Fibroblast of skin of right biceps (primary cell): ENCODE measurements around the gene RHOG.
"Not testable (repeated sequence)": the region's sequence is repeated elsewhere in the genome, so short reads cannot be mapped to it uniquely, and the experiment has no call there.

Experiments used
- DNase-seq: peaks from one replicate; pipeline ENCODE4 v3.0.0-alpha.2; 2013

Gene RHOG

DNA sequence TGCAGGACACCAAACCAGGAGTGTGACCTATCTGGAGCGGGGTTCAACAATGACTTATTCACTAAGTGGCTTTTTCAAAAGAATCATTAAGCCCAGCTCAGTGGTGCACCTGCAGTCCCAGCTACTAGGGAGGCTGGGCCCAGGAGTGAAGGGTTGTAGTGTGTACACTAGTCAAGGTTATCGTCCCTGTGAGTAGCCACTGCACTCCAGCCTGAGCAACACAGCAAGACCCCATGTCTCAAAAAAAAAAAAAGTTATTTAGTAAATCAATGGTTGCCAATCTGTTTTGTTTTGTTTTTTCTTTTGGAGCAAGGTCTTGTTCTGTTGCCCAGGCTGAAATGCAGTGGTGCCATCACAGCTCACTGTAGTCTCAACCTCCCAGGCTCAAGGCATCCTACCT lies 7.9 kb downstream of the RHOG start:
- no peak for DNase-seq

DNA sequence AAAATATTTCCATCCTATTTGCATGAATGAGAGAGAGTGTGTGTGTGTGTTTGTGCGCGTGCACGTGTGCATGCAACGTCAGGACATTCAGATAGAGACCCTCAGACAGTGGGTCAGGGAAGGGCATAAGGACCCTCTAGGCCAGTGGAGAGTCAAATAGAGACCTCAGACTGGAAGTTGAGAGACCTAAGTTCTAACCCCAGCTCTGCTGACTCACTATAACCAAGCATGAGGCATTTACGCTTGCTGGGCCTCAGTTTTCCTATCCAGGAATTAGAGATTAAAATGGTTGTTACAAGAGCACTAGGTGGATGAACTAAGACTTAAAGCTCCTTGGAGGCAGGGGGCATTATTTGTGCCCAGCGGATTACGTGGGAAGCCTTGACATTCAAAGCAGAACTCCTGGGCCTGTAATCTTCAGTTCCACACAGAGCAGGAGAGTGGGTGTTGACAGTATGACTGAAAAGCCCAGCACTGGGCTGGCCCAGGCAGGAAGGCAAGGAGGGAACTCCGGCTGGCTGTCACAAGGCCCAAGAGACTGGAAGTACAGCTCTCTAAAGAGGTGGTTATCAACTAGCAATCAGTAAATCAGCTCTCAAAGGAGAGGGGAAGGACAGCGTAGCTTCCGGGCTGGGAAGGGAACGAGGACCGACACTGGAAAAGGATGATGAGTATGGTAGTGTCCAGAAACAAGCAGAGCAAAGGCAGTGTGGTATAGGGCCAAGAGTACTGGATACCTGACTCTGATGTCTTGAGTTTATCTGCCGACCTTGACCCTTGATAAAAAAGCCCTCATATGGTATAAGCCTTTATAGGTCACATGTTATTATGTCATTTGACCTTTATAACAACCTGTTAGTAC lies 9.2 kb downstream of the RHOG start:
- no peak for DNase-seq

- no peak for DNase-seq
Observed at GRCh38 chr11:3830730-3831129, 10.0 kb downstream of the RHOG start.

DNA sequence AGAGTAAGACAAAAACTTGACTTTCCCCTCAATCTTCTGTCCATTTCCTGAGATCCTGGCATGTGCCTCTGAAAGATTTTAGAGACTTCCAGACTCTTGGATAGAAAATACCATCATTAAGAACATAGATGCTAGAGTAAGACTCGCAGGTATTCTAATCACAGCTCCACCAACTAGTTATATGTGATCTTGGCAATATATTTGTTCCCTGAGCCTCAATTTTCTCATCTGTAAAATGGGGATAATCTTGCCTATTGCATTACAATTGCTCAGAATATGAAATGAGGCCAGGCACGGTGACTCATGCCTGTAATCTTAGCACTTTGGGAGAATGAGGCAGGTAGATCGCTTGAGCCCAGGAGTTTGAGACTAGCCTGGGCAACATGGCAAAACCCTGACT lies 10.7 kb downstream of the RHOG start:
- no peak for DNase-seq

DNA sequence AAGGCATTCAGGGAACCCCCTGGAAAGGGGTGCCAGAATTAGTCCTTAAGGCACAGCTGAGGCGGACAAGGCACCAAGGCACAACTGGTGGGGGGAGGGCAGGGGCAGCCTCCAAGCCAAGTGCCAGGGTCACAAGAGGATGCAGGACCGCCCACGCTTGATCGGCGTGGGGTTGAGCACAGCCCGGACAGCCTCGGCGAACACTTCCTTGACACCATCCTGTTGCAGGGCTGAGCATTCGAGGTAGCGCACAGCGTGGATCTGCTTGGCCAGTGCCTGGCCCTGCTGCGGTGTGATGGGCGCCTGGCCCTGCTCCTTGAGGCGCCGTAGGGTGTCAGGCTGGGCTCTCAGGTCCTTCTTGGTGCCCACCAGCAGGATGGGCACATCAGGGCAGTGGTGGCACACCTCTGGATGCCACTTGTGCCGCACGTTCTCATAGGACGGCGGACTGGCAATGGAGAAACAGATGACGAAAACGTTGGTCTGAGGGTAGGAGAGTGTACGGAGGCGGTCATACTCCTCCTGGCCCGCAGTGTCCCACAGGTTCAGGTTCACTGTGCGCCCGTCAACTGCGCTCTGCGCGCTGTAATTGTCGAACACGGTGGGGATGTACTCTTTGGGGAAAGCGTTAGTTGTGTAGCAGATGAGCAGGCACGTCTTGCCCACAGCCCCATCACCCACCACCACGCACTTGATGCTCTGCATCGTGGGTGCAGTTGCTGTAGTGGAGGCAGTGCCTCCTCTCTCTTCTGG lies 13.1 kb downstream of the RHOG start:
- no peak for DNase-seq

DNA sequence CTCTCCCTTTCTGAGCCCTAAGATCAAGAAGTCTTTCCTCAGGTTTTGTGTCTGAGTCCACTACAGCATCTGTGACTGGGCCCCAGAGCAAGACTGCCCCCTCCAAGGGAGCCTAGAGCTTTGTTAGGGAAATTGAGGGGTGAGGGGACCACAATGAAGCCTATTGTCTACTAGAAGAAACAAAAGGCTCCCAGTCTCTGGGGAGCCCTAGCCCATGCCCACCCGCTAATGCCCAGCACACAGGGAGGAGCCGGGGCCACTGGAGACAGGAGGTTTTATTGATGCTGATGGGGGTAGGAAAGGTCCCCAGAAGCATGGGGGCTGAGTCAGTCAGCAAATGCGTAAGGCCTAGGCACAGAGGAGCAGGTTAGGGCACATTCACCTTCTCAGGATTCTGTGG lies 14.0 kb downstream of the RHOG start:
- no peak for DNase-seq

DNA sequence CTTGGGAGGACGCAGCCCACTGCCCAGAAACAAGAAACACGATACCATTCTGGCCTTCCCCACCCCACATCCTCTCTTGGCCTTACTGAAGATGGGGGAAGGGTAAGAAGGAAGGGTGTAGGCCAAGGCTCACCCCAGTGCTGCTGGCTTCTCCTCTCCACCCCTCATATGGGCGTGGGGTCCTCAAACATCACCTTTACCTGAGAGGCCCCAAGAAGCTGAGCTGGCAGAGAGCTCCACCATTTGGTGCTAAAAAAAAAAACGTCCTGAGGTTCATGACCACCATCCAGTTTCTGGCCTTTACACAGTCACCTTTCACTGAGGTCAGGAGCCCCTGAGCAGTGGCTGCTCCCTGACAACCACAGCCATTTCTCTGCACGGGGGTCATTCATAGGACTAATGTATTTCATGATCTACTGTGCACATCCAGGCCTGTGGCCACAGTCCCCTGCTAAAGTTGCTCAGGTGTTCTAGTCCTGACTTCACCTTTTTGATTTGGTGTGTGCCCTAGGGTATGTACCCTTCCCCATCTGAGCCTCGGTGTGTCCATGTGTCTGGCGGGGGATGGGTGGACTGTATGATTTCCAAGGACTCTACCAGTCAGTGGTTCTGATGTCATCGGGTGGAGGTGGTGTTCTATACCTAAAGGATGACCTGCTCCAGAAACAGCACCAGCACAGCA lies 15.1 kb downstream of the RHOG start:
- no peak for DNase-seq

DNA sequence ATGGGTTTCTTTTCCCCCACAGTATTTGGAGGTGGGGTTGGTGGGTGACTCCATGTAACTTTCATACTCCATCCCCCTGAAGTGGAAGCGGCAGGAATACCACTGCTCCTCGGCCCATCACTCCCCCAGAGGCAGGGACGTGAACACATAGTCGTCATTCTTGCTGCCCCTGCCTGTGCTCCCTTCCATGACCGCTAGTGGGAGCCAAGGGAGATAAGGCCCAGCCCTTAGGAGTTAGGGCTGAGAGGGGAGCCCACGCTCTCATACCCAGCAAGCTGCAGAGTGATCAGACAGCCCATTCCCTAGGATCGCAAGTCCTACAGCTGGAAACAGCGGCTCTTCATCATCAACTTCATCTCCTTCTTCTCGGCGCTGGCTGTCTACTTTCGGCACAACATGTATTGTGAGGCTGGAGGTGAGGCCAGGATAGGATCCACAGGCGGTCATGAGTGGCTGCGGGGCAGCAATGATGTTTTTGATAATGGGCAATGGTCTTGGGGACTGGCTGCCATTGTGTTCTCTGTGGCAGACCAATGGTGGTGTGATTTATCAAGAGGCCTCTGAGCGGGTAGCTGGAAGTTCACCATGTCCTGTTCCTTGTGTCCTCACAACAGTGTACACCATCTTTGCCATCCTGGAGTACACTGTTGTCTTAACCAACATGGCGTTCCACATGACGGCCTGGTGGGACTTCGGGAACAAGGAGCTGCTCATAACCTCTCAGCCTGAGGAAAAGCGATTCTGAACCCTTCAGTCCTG lies 15.9 kb downstream of the RHOG start:
- peak; percentile 52 for DNase-seq

- DNase-seq = no peak
Observed at GRCh38 chr11:3823762-3824506, 16.8 kb downstream of the RHOG start.

DNA sequence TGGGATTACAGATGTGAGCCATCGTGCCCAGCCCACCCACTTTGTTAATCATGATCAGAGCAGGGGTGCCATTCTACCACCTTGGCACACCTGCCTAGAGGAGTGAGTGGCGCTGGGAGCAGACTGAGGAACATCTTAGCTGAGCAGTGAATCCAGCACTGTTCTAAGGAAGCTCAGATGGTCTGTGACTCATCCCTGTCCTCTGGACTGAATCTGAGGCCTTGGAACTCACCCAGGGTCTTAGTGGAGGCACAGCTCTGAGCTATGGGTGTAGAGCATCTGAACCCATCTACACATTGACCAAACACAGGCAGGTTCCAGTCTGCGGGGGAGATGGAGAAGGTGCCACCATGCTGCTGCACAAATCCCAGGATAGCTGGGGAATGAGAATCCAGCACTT lies 17.5 kb downstream of the RHOG start:
- DNase-seq = peak; percentile 72

DNA sequence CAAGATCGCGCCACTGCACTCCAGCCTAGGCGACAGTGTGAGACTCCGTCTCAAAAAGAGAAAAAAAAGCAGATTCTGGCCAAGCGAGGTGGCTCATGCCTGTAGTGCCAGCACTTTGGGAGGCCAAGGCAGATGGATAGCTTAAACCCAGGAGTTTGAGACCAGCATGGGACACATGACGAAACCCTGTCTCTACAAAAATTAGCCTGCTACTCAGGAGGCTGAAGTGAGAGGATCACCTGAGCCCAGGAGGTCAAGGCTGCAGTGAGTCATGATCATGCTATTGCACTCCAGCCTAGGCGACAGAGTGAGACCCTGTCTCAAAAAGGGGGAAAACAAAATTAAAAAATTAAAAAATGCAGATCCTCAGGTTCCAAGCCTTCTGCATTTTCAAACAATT lies 18.4 kb downstream of the RHOG start:
- no peak for DNase-seq

DNA sequence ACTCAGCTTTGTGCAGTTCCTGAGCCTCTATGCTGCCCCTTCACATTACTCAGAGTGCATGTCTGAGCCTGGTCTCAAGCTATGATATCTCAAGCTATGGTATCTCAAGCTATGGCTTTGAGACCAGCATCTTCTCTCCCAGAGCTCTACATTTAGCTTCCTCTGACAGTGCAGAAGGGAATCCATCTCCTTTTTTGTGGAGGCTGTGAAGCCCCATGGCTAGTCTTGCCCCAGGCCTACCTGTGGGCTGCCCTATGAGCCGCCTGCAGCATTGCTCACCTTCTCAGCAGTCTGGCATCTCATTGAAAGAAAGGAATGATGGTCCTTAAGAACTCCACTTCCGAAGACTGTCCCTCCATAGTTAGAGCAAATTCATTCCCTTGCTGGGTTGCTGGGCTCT lies 19.8 kb downstream of the RHOG start:
- no peak for DNase-seq

DNA sequence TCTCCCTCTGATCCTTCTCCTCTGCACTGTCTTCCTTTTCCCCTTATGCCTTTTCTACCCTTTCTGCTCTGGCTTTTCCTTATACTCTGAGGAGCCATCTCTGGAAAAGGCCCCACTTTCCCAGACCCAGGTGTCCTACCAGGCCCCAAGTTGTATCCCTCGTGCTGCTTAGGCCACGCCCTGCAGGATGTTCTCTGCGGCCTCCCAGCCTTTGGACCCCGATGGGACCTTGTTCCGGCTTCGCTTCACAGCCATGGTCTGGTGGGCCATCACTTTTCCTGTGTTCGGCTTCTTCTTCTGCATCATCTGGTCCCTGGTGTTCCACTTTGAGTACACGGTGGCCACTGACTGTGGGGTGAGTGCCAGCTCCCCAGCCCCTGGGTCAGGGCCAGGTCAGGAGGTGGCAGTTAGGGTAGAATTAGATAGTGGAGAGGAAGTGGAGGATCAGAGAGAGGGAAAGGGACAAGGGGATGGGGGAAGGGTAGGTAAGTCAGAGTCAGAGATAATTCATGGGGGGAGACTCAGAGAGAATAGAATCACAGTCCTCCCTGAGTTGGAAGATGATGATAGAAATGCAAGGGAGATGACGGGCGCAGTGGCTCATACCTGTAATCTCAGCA lies 23.5 kb downstream of the RHOG start:
- DNase-seq = no peak

DNA sequence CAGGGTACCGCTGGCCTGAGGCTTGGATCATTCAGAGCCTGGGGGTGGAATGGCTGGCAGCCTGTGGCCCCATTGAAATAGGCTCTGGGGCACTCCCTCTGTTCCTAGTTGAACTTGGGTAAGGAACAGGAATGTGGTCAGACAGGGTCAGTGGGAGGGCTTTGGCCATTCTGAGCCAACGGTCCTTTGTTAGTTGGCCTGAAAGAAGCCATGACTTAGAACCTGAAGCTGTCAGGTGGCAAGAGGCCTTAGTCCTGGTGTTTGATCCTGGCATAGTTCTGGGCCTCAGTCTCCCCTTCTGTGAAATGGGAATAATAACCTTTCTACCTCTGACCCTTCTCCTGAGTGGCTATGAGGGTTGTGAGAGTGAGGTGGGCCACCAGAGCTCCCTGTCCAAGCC lies 24.1 kb downstream of the RHOG start:
- no peak for DNase-seq

DNA sequence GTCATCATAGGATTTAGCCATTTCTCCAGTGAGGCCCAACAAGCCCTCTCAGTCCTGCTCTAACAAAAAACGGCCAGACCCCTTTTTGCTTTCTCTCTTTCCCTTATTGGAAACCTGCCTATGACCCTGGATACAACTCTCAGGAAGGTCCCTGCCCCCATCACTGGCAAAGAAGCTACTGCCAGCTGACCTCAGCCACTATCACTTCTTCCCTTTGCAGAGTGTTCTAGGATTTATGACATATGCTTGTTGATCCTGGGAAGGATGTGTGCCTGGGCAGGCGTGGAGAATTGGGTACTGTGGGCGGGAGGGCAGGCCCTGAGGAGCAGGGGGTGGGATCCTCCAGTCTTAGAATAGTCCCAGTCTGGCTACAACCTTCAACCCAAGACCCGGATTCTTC lies 24.9 kb downstream of the RHOG start:
- DNase-seq = no peak

- not testable (repeated sequence) for DNase-seq
Observed at GRCh38 chr11:3814832-3815231, 25.9 kb downstream of the RHOG start.

GRCh38 chr11:3810951-3811350 lies 29.8 kb downstream of the RHOG start:
- no peak for DNase-seq

DNA sequence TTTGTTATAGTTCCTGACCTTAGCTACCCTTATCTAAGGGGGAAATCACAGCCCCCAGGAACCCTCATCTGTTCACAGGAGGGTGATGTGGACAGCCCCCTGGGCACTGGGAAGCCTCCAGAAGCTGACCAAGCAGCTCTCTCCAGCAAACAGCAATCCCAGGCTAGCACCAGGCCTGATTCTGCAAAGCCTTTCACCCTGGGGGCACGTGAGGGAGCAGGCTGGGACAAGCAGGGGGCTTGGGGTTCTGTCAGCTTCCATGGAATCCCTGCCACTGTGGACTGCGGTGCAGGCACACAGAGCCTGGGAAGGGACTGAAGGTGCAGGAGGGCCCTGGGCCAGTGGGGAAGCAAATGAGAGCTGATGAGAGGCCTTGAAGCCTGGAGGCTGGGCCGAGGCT lies 30.3 kb downstream of the RHOG start:
- DNase-seq = no peak

DNA sequence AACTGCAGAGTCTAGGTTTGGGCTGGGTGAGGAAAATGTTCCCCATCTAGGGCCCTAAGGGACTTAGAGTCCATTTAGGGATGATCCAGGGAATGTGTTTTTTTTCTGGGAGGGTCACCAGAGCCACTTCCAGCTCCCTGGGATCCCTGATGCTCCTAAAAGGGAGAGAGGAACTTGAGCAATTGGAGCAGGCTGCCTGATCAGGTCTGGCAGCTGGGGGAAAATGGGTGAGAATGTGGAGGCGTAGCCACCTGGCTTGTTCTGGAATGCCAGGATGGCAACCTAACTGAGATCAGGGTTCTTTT lies 31.2 kb downstream of the RHOG start:
- no peak for DNase-seq

DNA sequence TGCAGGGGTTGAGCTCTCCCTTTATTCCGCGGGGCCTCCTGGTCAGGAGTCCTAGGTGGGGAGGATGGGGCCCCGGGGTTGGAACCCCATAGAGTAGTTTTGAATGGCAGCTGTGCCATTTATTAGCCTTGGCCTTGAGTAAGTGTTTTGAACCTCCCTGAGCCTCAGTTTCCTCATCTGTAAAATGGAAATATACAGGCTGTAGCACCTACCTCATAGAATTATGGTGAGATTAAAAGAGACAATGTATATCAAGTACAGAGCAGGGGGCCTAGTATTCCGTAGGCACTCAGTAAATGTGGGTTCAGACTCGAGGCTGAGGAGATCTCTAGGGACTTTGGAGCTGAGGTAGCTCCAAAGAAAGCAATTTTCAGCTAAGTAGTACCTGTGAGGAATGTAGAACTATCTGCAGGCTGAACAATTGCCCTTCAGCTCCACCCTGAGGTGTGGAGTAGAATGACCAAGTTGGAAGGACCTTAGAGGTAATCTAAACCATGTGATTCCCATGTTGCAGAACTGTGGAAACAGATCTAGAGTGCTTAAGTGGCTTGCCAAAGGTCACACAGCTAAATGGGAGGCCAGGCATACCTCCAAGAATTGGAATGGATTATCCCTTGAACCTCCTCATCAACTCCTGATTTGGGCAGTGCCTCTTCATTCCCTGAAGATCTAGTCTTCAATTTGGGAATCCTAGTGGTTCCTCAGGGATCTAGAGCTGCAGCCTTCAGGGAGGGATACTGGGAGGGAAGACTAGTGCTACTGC lies 31.7 kb downstream of the RHOG start:
- peak; percentile 53 for DNase-seq
